H1 (cell line): Measurements from ENCODE around the gene PRSS23. TPM values are rescaled to one million over a fixed set of nuclear protein-coding genes. Genes with fewer than 3 reads are reported as not detected.

Source experiments
- CTCF ChIA-PET: fragments of 300-600 bp; sonication (Branson Sonifier 250); formaldehyde crosslinking; loops from one replicate; lab custom pipeline; 2021; ENCODE audit not compliant: partially characterized antibody; lab: Charles Lee
- POLR2A ChIA-PET: fragments of 300-600 bp; sonication (Branson Sonifier 250); formaldehyde crosslinking; loops from one replicate; lab custom pipeline; 2021; ENCODE audit warnings: inconsistent platforms; ENCODE audit not compliant: partially characterized antibody; lab: Charles Lee
- DNase-seq, 2 experiments: peaks; one replicate each; pipeline versions ENCODE4 v3.0.0 to v3.0.0-alpha.2; 2010 to 2022; ENCODE audit warnings: low spot score in 2 of 2, low read depth in 1 of 2, mixed read lengths in 1 of 2
- FAIRE-seq: peaks from 2 replicates; lab custom pipeline; 2011; peaks lifted over from hg19 to GRCh38; lab: Jason Lieb, UNC
- H2AFZ ChIP-seq: 2 replicates; pipeline ENCODE4 v1.8.1; 2012; ENCODE audit warnings: low read length, inconsistent platforms
- H2AK5ac ChIP-seq: 2 replicates; pipeline ENCODE4 v1.6.1; 2013; ENCODE audit warnings: low read depth, low read length
- H2BK120ac ChIP-seq: replicated peaks from 2 replicates; pipeline ENCODE3; 2013; ENCODE audit warnings: low read depth, low read length, inconsistent platforms
- H2BK12ac ChIP-seq: 2 replicates; pipeline ENCODE4 v1.6.1; 2013; ENCODE audit warnings: low read depth, low read length
- H2BK15ac ChIP-seq: 2 replicates; pipeline ENCODE4 v1.6.1; 2013; ENCODE audit warnings: low read length
- H2BK20ac ChIP-seq: 2 replicates; pipeline ENCODE4 v1.6.1; 2013; ENCODE audit warnings: low read length
- H2BK5ac ChIP-seq: 2 replicates; pipeline ENCODE4 v1.6.1; 2013; ENCODE audit warnings: low read depth, low read length
- H3K14ac ChIP-seq: 2 replicates; pipeline ENCODE4 v1.6.1; 2013; ENCODE audit warnings: inconsistent platforms; ENCODE audit not compliant: insufficient read length
- H3K18ac ChIP-seq: 2 replicates; pipeline ENCODE4 v1.6.1; 2013; ENCODE audit warnings: low read length; ENCODE audit errors: extremely low read depth
- H3K23ac ChIP-seq: 2 replicates; pipeline ENCODE4 v1.6.1; 2013; ENCODE audit warnings: inconsistent platforms; ENCODE audit not compliant: insufficient read length
- H3K23me2 ChIP-seq: 2 replicates; pipeline ENCODE4 v1.6.1; 2013; ENCODE audit warnings: low read depth, low read length
- H3K27ac ChIP-seq: 2 replicates; pipeline ENCODE4 v1.6.1; 2011; ENCODE audit warnings: low read depth, low read length, inconsistent platforms
- H3K27me3 ChIP-seq, 4 experiments: replicated peaks in 1 of 4; 1 replicate in 1 of 4; 2 replicates in 3 of 4; pipeline versions ENCODE4 v1.6.1 to v1.8.1; 2011 to 2013; ENCODE audit warnings: low read length in 3 of 4, mild to moderate bottlenecking in 3 of 4, inconsistent platforms in 2 of 4, mixed read lengths in 2 of 4, moderate library complexity in 1 of 4; ENCODE audit not compliant: control insufficient read depth in 3 of 4, insufficient read depth in 3 of 4; ENCODE audit errors: extremely low read depth in 1 of 4
- H3K36me3 ChIP-seq, 4 experiments: 2 replicates each; pipeline versions ENCODE4 v1.6.1 to v1.8.1; 2011 to 2013; ENCODE audit warnings: mild to moderate bottlenecking in 4 of 4, low read length in 3 of 4, moderate library complexity in 2 of 4, control low read depth in 1 of 4, inconsistent platforms in 1 of 4; ENCODE audit not compliant: insufficient read depth in 4 of 4, control insufficient read depth in 2 of 4
- H3K4ac ChIP-seq: replicated peaks from 2 replicates; pipeline ENCODE3; 2013; ENCODE audit warnings: low read length, low read depth, mixed read lengths, inconsistent platforms; ENCODE audit not compliant: insufficient read length
- H3K4me1 ChIP-seq, 4 experiments: replicated peaks in 1 of 4; 1 replicate in 1 of 4; 2 replicates in 3 of 4; pipeline versions ENCODE4 v1.6.1 to v1.8.1; 2011 to 2013; ENCODE audit warnings: low read length in 3 of 4, inconsistent platforms in 2 of 4, mixed read lengths in 1 of 4; ENCODE audit not compliant: insufficient read depth in 4 of 4, control insufficient read depth in 3 of 4
- H3K4me2 ChIP-seq, 2 experiments: 2 replicates each; pipeline versions ENCODE4 v1.6.1 to v1.8.1; 2011 to 2013; ENCODE audit warnings: low read depth in 2 of 2, low read length in 2 of 2, control low read depth in 1 of 2, inconsistent platforms in 1 of 2, mild to moderate bottlenecking in 1 of 2; ENCODE audit not compliant: insufficient read depth in 1 of 2
- H3K4me3 ChIP-seq, 4 experiments: fragments of 200-600, 300-600 bp in 1 of 4; sonication (generic), shearing (Covaris generic), sonication (Bioruptor Twin) in 1 of 4; 2 replicates each; pipeline versions ENCODE4 v1.5.1 to v1.8.1; 2011 to 2016; ENCODE audit warnings: low read length in 4 of 4, low read depth in 3 of 4, control low read depth in 2 of 4, inconsistent platforms in 2 of 4, mild to moderate bottlenecking in 2 of 4, mixed read lengths in 1 of 4, moderate library complexity in 1 of 4; ENCODE audit not compliant: insufficient read depth in 2 of 4; ENCODE audit errors: extremely low read depth in 1 of 4
- H3K56ac ChIP-seq: replicated peaks from 2 replicates; pipeline ENCODE3; 2013; ENCODE audit warnings: low read depth, mild to moderate bottlenecking, mixed read lengths, low read length, inconsistent platforms; ENCODE audit not compliant: insufficient read length
- H3K79me1 ChIP-seq: 2 replicates; pipeline ENCODE4 v1.6.1; 2013; ENCODE audit warnings: low read depth, low read length, control low read depth
- H3K79me2 ChIP-seq, 2 experiments: 2 replicates each; pipeline versions ENCODE4 v1.6.1 to v1.8.1; 2012 to 2013; ENCODE audit warnings: low read length in 2 of 2, mild to moderate bottlenecking in 2 of 2, inconsistent platforms in 1 of 2; ENCODE audit not compliant: insufficient read depth in 2 of 2, control insufficient read depth in 1 of 2
- H3K9ac ChIP-seq, 4 experiments: replicated peaks in 1 of 4; 1 replicate in 1 of 4; 2 replicates in 3 of 4; pipeline versions ENCODE4 v1.6.1 to v1.8.1; 2011 to 2013; ENCODE audit warnings: low read depth in 3 of 4, low read length in 3 of 4, control low read depth in 2 of 4, mild to moderate bottlenecking in 2 of 4, moderate library complexity in 2 of 4, inconsistent platforms in 1 of 4; ENCODE audit errors: extremely low read depth in 1 of 4
- H3K9me3 ChIP-seq, 2 experiments: 2 replicates each; pipeline versions ENCODE4 v1.6.1 to v1.8.1; 2012 to 2013; ENCODE audit warnings: mild to moderate bottlenecking in 2 of 2, moderate library complexity in 2 of 2, control low read depth in 1 of 2, inconsistent platforms in 1 of 2, low read depth in 1 of 2, low read length in 1 of 2, mixed read lengths in 1 of 2; ENCODE audit not compliant: insufficient read depth in 2 of 2
- H4K20me1 ChIP-seq, 2 experiments: replicated peaks in 1 of 2; 2 replicates each; pipeline versions ENCODE3 to v1.8.1; 2011 to 2013; ENCODE audit warnings: inconsistent platforms in 2 of 2, low read length in 2 of 2, mild to moderate bottlenecking in 1 of 2; ENCODE audit not compliant: insufficient read depth in 2 of 2, control insufficient read depth in 1 of 2
- H4K5ac ChIP-seq: 2 replicates; pipeline ENCODE4 v1.6.1; 2013; ENCODE audit warnings: low read length, low read depth, mixed read lengths, inconsistent platforms; ENCODE audit not compliant: insufficient read length
- H4K8ac ChIP-seq: 2 replicates; pipeline ENCODE4 v1.8.0; 2013; ENCODE audit warnings: mild to moderate bottlenecking, moderate library complexity, low read length, inconsistent platforms; ENCODE audit not compliant: insufficient read depth; ENCODE audit errors: extremely low read depth
- H4K91ac ChIP-seq: replicated peaks from 2 replicates; pipeline ENCODE3; 2013; ENCODE audit warnings: low read length, mixed read lengths, inconsistent platforms; ENCODE audit not compliant: insufficient read length
- BCL11A ChIP-seq, 2 experiments: IDR thresholded peaks; one replicate each; pipeline ENCODE4 v1.6.1; 2011; ENCODE audit warnings: low read depth in 2 of 2, low read length in 2 of 2, mild to moderate bottlenecking in 2 of 2
- GABPA ChIP-seq: IDR thresholded peaks from 2 replicates; pipeline ENCODE4 v1.6.1; 2011; ENCODE audit warnings: mild to moderate bottlenecking, low read length, moderate library complexity, borderline replicate concordance; ENCODE audit not compliant: insufficient read depth
- KDM1A ChIP-seq: fragments of 200-600, 300-600 bp; sonication (generic); IDR thresholded peaks from 2 replicates; pipeline ENCODE4 v1.7.1; 2016; ENCODE audit warnings: mild to moderate bottlenecking, low read length, borderline replicate concordance
- WGBS, 2 experiments: shearing (Covaris generic) in 1 of 2; methylation state at CpG; one replicate each; pipeline versions ENCODE4 v1.1.6 to v1.1.7; 2013 to 2015; ENCODE audit warnings: low lambda C conversion rate in 2 of 2, mixed read lengths in 2 of 2, inconsistent platforms in 1 of 2, low coverage in 1 of 2, missing lambda C conversion rate in 1 of 2; ENCODE audit not compliant: insufficient replicate concordance in 2 of 2, insufficient coverage in 1 of 2, insufficient read length in 1 of 2; ENCODE audit errors: extremely low coverage in 1 of 2, missing lambda C conversion rate in 1 of 2; 5-methylcytosine and 5-hydroxymethylcytosine counted together
- polyA plus RNA-seq, 7 experiments: library from polyadenylated mRNA; depleted of rRNA in 3 of 7; stranded (reverse) in 5 of 7; unstranded in 2 of 7; fragments of >200 nt in 5 of 7; fragments of 200-250 nt in 2 of 7; gene quantifications; 1 replicate in 5 of 7; 2 replicates in 1 of 7; 4 replicates in 1 of 7; pipeline versions ENCODE4 v1.2.1 to v1.2.3, GENCODE V29; 2011 to 2013; ENCODE audit warnings: missing spikeins in 2 of 7, mixed read lengths in 2 of 7
- total RNA-seq: library from RNA; stranded (reverse); fragmentation: NEBNext Ultra II Directional; extraction: Animal tissue kit (Norgen Biotek cat#: 25700); gene quantifications from 2 replicates; pipeline ENCODE4 v1.2.1, GENCODE V29; 2021

Gene PRSS23
- total and polyA plus RNA-seq, 2 of the 8 experiments (the other 6 are each of a cell fraction or from before 2014, with no cell fraction given), result 4.4 to 5.6 TPM

- POLR2A ChIA-PET, result interaction anchor here (0.6 kb wide), 1 partner anchor 276 kb away, joined by 3 read pairs; no protein-coding TSS in a partner anchor
- Histone ChIP-seq H3K9me3 (no peaks in the 10 kb centered on the region), H3K56ac (no peak overlapping the region), H2AFZ (no peak overlapping the region), H3K4me2 (no peak overlapping the region), H3K4me3 (no peak overlapping the region), H3K27me3 (no peaks in the 10 kb centered on the region), H3K4ac (no peak overlapping the region), H4K8ac (no peak overlapping the region), H3K4me1 (no peaks in the 10 kb centered on the region), H4K5ac (no peak overlapping the region), H3K23me2 (no peaks in the 10 kb centered on the region), H2BK12ac (no peak overlapping the region), H3K27ac (no peak overlapping the region), H3K36me3 (no peaks in the 10 kb centered on the region), H2AK5ac (no peak overlapping the region), H2BK5ac (no peak overlapping the region), H2BK20ac (no peak overlapping the region), H3K9ac (no peak overlapping the region), H3K18ac (no peak overlapping the region), H3K14ac (no peak overlapping the region), H4K20me1 (no peaks in the 10 kb centered on the region), H3K79me2 (no peaks in the 10 kb centered on the region), H4K91ac (no peak overlapping the region), H2BK120ac (no peak overlapping the region), H3K23ac (no peak overlapping the region), H3K79me1 (no peaks in the 10 kb centered on the region), H2BK15ac (no peak overlapping the region)
- DNase-seq (no peak), FAIRE-seq (no peak)
- TF ChIP-seq GABPA, result no peak
- TF ChIP-seq KDM1A, result no peak
- TF ChIP-seq BCL11A (IDR thresholded peaks at IDR 0.05; ENCODE audit: low read depth in 2 of 2, low read length in 2 of 2), result no peak
- WGBS, 2 experiments, result 100% methylated on average over 1 of the region's 1 CpG; no CpG with 5 or more reads in 1 of the 2 experiments
- CTCF ChIA-PET, result interaction anchor here (0.8 to 1.3 kb wide), 2 partner anchors 22 to 472 kb away, joined by 3 read pairs; no protein-coding TSS in a partner anchor
Measured at GRCh38 chr11:86848132-86848531, 47.8 kb downstream of the PRSS23 start.
